AG09309 (cell line): ENCODE results near the gene KCNJ5.

Experiments
- DNase-seq: peaks from one replicate; pipeline ENCODE4 v3.0.0-alpha.2; 2010; ENCODE audit warnings: low read depth
- H3K4me3 ChIP-seq: 2 replicates; pipeline ENCODE4 v1.5.1; 2011; ENCODE audit warnings: mild to moderate bottlenecking, low read depth, low read length, moderate library complexity; ENCODE audit not compliant: control insufficient read depth
- TF ChIP-seq, protein P1 (sequence below): IDR thresholded peaks from 2 replicates; pipeline ENCODE4 v1.5.1; 2011; ENCODE audit warnings: mild to moderate bottlenecking, low read depth, low read length, inconsistent platforms; ENCODE audit not compliant: insufficient read depth, control insufficient read depth; ENCODE audit errors: missing control alignments

Gene KCNJ5

GRCh38 chr11:128860571-128861361, 30.4 kb upstream of the KCNJ5 start:
- TF ChIP-seq, protein P1, sequence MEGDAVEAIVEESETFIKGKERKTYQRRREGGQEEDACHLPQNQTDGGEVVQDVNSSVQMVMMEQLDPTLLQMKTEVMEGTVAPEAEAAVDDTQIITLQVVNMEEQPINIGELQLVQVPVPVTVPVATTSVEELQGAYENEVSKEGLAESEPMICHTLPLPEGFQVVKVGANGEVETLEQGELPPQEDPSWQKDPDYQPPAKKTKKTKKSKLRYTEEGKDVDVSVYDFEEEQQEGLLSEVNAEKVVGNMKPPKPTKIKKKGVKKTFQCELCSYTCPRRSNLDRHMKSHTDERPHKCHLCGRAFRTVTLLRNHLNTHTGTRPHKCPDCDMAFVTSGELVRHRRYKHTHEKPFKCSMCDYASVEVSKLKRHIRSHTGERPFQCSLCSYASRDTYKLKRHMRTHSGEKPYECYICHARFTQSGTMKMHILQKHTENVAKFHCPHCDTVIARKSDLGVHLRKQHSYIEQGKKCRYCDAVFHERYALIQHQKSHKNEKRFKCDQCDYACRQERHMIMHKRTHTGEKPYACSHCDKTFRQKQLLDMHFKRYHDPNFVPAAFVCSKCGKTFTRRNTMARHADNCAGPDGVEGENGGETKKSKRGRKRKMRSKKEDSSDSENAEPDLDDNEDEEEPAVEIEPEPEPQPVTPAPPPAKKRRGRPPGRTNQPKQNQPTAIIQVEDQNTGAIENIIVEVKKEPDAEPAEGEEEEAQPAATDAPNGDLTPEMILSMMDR: no peak
- peak; percentile 59 for DNase-seq
- no peak overlapping the region for H3K4me3 ChIP-seq

DNA sequence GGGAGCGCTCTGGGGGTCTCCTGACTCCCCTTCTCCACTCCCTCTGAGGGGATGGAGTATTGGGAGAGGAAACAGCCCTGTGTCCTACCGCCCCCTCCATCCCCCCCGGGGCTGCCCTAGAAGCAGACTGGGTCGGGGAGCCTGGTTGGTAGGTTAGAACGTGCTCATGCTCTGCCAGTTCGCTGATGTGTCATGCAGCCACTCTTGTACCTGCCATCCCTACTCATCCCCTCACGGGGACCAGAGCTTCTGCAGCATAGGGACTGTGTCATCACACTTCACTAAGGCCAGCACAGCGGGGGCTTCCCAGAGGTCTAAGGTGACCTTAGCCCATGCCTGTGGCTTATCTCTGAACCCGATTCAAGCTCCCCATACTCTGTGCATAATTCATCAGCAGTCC, 28.8 kb upstream of the KCNJ5 start:
- H3K4me3 ChIP-seq: no peak overlapping the region
- TF ChIP-seq, protein P1: no peak
- no peak for DNase-seq

- no peak overlapping the region for H3K4me3 ChIP-seq
- TF ChIP-seq, protein P1: no peak
- peak; percentile 43 for DNase-seq
These were observed 28.1 kb upstream of the KCNJ5 start for GRCh38 chr11:128862908-128863660.

- H3K4me3 ChIP-seq: no peak overlapping the region
- TF ChIP-seq, protein P1: no peak
- DNase-seq: no peak
These were observed 25.7 kb upstream of the KCNJ5 start for GRCh38 chr11:128865490-128865889.

DNA sequence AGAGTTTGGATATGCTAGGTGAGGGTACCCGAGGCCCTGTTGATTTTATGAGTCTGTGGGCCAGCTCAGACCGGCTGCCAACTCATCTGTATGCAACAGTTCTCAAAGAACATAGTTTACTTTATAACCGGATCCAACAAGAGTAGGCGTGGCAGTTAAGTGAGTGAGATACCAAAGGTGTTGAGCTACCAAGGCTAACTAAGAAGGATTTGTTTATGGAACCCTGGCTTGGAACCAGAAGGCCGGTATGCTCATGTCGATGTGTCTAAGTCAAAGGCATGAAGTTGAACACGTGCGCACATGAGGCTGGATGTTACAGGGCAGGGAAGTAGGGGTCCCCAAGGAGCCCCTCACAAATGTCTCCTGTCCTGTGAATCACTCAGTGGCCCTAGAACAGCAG, 23.9 kb upstream of the KCNJ5 start, which contains the start of gene KCNJ1:
TSS of gene KCNJ1 (minus strand) at position 20 of the 400 bp plus-strand sequence. CDS start 27,053 bp downstream, outside the sequence.
- no peak for DNase-seq
- TF ChIP-seq, protein P1: no peak
- H3K4me3 ChIP-seq: no peak within 1 kb of the TSS

DNA sequence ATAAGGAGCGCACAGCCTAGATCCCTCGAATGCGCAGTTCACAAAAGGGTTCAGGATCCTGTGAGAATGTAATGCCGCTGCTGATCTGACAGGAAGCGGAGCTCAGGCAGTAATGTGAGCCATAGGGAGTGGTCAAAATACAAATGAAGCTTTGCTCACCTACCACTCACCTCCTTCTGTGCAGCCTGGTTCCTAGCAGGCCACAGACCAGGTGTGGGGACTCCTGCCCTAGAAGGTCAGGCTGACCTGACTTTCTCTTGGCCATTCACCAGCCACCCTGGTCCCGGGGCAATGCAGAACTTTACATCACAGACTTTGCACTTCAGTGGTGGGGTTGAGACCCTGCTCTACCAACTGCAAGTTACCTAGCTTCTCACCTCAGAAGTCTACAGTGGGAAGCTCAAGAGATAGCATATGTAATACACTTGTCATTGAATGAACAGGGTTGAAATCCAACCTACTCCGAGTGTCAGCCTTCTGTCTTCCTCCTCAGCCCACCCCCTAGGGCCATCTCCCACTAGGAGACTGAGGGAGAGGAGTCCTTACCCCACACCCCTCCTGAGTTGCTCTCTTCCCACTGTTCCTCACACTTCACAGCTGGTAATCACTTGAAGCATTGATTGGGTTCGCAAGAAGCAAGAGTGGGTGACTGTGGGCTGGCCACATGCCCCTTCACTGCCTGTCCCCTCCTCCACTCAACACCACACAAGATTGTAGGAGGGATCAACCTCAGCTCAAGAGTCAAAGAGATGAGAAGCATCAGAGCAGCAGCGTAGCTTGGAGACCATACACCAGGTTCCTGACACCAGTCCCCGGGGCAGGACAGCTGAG, 22.1 kb upstream of the KCNJ5 start:
- no peak overlapping the region for H3K4me3 ChIP-seq
- no peak for DNase-seq
- TF ChIP-seq, protein P1: no peak
